B cell (primary cell): ENCODE data around the gene NEUROD2. TPM values are rescaled to one million over a fixed set of nuclear protein-coding genes. Genes with fewer than 3 reads are reported as not detected.

Experiments
- ATAC-seq: fragments of 200-7000 bp; cut with Tn5 transposase; one replicate; pipeline ENCODE4 v1.10.0; 2021; ENCODE audit warnings: low read depth, mild to moderate bottlenecking, moderate number of reproducible peaks, moderate library complexity
- CTCF ChIA-PET: fragments of 350-600 bp; sonication (Branson Sonifier 250); formaldehyde crosslinking; loops from one replicate; lab custom pipeline; 2021; ENCODE audit warnings: antibody characterized with exemption, inconsistent platforms; lab: Charles Lee
- POLR2A ChIA-PET: fragments of 350-600 bp; sonication (Branson Sonifier 250); formaldehyde crosslinking; loops from one replicate; lab custom pipeline; 2021; ENCODE audit warnings: antibody characterized with exemption; lab: Charles Lee
- DNase-seq: peaks from one replicate; pipeline ENCODE4 v3.0.0; 2013
- H2AFZ ChIP-seq: 2 replicates; pipeline ENCODE4 v1.6.1; 2012; ENCODE audit warnings: mild to moderate bottlenecking, low read depth, low read length; ENCODE audit not compliant: insufficient read depth, poor library complexity, severe bottlenecking
- H3K27ac ChIP-seq, 2 donors: 1 replicate in 1 of 2; 2 replicates in 1 of 2; pipeline ENCODE4 v1.5.1; 2012 to 2013; ENCODE audit warnings: low read length in 2 of 2, mild to moderate bottlenecking in 2 of 2, moderate library complexity in 1 of 2
- H3K27me3 ChIP-seq, 4 experiments: fragments of 200-600 bp in 1 of 4; sonication (generic) in 1 of 4; replicated peaks in 1 of 4; 1 replicate in 2 of 4; 2 replicates in 2 of 4; pipeline versions ENCODE4 v1.6.1 to v1.7.0; 2013 to 2016; ENCODE audit warnings: low read length in 3 of 4, mild to moderate bottlenecking in 2 of 4, mixed read lengths in 1 of 4, moderate library complexity in 1 of 4; ENCODE audit not compliant: insufficient read depth in 4 of 4, control insufficient read depth in 3 of 4; ENCODE audit errors: control extremely low read depth in 1 of 4
- H3K36me3 ChIP-seq, 2 experiments: replicated peaks in 1 of 2; 1 replicate in 1 of 2; 2 replicates in 1 of 2; pipeline versions ENCODE4 v1.6.1 to v1.7.1; 2013; ENCODE audit warnings: low read length in 1 of 2; ENCODE audit not compliant: insufficient read depth in 2 of 2, control insufficient read depth in 1 of 2; ENCODE audit errors: control extremely low read depth in 1 of 2, extremely low read depth in 1 of 2
- H3K4me1 ChIP-seq, 2 donors: fragments of 200-600 bp in 1 of 2; sonication (generic) in 1 of 2; 1 replicate in 1 of 2; 2 replicates in 1 of 2; pipeline versions ENCODE4 v1.5.1 to v1.6.1; 2013 to 2017; ENCODE audit warnings: low read length in 2 of 2; ENCODE audit not compliant: control insufficient read depth in 2 of 2, insufficient read depth in 2 of 2
- H3K4me2 ChIP-seq: replicated peaks from 2 replicates; pipeline ENCODE3; 2012; ENCODE audit warnings: mild to moderate bottlenecking, low read depth, low read length; ENCODE audit not compliant: poor library complexity, severe bottlenecking
- H3K4me3 ChIP-seq, 5 experiments: fragments of 200-600 bp in 1 of 5; sonication (generic) in 1 of 5; 1 replicate in 3 of 5; 2 replicates in 2 of 5; pipeline versions ENCODE4 v1.5.1 to v1.7.0; 2011 to 2016; ENCODE audit warnings: low read length in 4 of 5, mild to moderate bottlenecking in 4 of 5, low read depth in 2 of 5, control low read depth in 1 of 5, moderate library complexity in 1 of 5; ENCODE audit not compliant: insufficient read depth in 1 of 5; ENCODE audit errors: control extremely low read depth in 1 of 5, extremely low read depth in 1 of 5
- H3K79me2 ChIP-seq: fragments of 200-600 bp; sonication (generic); one replicate; pipeline ENCODE4 v1.6.0; 2016; ENCODE audit warnings: low read length; ENCODE audit not compliant: control insufficient read depth, insufficient read depth
- H3K9ac ChIP-seq: fragments of 200-600 bp; sonication (generic); 2 replicates; pipeline ENCODE4 v1.6.1; 2017; ENCODE audit warnings: mild to moderate bottlenecking, low read length, moderate library complexity
- H3K9me3 ChIP-seq, 3 donors: one replicate each; pipeline versions ENCODE4 v1.6.1 to v1.7.1; 2013; ENCODE audit warnings: low read length in 2 of 3; ENCODE audit not compliant: control insufficient read depth in 2 of 3, insufficient read depth in 1 of 3; ENCODE audit errors: control extremely low read depth in 1 of 3
- H4K20me1 ChIP-seq: 2 replicates; pipeline ENCODE4 v1.6.0; 2012; ENCODE audit warnings: mild to moderate bottlenecking, low read length; ENCODE audit not compliant: insufficient read depth, control insufficient read depth, poor library complexity, severe bottlenecking
- H3K27ac Mint-ChIP-seq: one replicate; pipeline ENCODE4 v1.8.0; 2021; ENCODE audit warnings: mixed read lengths
- H3K27me3 Mint-ChIP-seq: one replicate; pipeline ENCODE4 v1.8.0; 2021; ENCODE audit warnings: mixed read lengths
- H3K4me1 Mint-ChIP-seq: one replicate; pipeline ENCODE4 v1.8.0; 2021; ENCODE audit warnings: mixed read lengths
- H3K4me3 Mint-ChIP-seq: one replicate; pipeline ENCODE4 v1.8.0; 2021; ENCODE audit warnings: mixed read lengths
- H3K9me3 Mint-ChIP-seq: one replicate; pipeline ENCODE4 v1.8.0; 2022; ENCODE audit warnings: mixed read lengths; ENCODE audit not compliant: insufficient read depth
- EZH2 ChIP-seq: IDR thresholded peaks from 2 replicates; pipeline ENCODE4 v1.6.1; 2012; ENCODE audit warnings: borderline replicate concordance, low read depth, mild to moderate bottlenecking, moderate library complexity, low read length; ENCODE audit not compliant: insufficient read depth, poor library complexity, severe bottlenecking
- WGBS: methylation state at CpG from one replicate; pipeline ENCODE4 v1.1.5; 2013; ENCODE audit warnings: missing lambda C conversion rate; ENCODE audit not compliant: insufficient coverage; 5-methylcytosine and 5-hydroxymethylcytosine counted together
- intact Hi-C: fragments of 100-400 bp; cut with micrococcal nuclease; formaldehyde crosslinking; loops from one replicate; pipeline ENCODE4 v1.10.0; 2022
- polyA plus RNA-seq: library from polyadenylated mRNA; depleted of rRNA; stranded (reverse); fragments of >200 nt; gene quantifications from 2 replicates; pipeline ENCODE4 v1.2.3, GENCODE V29; 2012
- total RNA-seq, 2 donors: library from RNA; stranded (reverse); fragments of 120-200 nt in 1 of 2; gene quantifications; 1 replicate in 1 of 2; 2 replicates in 1 of 2; pipeline versions ENCODE4 v1.2.3 to v1.2.4, GENCODE V29; 2013 to 2022
- TF ChIP-seq, protein P1 (sequence below): fragments of 200-600 bp; IDR thresholded peaks from one replicate; pipeline ENCODE4 v1.8.0; 2022; ENCODE audit warnings: antibody characterized with exemption, mild to moderate bottlenecking

NEUROD2 gene
- total and polyA plus RNA-seq, 2 donors (not counting 1 experiment from before 2014, with no cell fraction given), result 0.04 TPM; not detected in 1

- Histone ChIP-seq H3K27ac (no peak overlapping the region), H3K4me1 (peaks cover 0 to 3% of the 10 kb centered on the region in 2 donors), H2AFZ (no peak overlapping the region), H3K4me2 (no peak overlapping the region), H3K79me2 (peaks cover 70% of the 10 kb centered on the region), H3K9me3 (no peaks in the 10 kb centered on the region), H4K20me1 (peaks cover 77% of the 10 kb centered on the region), H3K27me3 (no peaks in the 10 kb centered on the region), H3K36me3 (peaks cover 0 to 20% of the 10 kb centered on the region in 2 experiments), H3K4me3 (no peak overlapping the region), H3K9ac (no peak overlapping the region)
- ATAC-seq, result no peak
- POLR2A ChIA-PET, result no interaction called here
- intact Hi-C loops, result no loop called here
- Mint-ChIP-seq H3K4me3 (no peak overlapping the region), H3K27me3 (no peaks in the 10 kb centered on the region), H3K27ac (no peak overlapping the region), H3K9me3 (no peaks in the 10 kb centered on the region), H3K4me1 (peaks cover 36% of the 10 kb centered on the region)
- TF ChIP-seq, protein P1, sequence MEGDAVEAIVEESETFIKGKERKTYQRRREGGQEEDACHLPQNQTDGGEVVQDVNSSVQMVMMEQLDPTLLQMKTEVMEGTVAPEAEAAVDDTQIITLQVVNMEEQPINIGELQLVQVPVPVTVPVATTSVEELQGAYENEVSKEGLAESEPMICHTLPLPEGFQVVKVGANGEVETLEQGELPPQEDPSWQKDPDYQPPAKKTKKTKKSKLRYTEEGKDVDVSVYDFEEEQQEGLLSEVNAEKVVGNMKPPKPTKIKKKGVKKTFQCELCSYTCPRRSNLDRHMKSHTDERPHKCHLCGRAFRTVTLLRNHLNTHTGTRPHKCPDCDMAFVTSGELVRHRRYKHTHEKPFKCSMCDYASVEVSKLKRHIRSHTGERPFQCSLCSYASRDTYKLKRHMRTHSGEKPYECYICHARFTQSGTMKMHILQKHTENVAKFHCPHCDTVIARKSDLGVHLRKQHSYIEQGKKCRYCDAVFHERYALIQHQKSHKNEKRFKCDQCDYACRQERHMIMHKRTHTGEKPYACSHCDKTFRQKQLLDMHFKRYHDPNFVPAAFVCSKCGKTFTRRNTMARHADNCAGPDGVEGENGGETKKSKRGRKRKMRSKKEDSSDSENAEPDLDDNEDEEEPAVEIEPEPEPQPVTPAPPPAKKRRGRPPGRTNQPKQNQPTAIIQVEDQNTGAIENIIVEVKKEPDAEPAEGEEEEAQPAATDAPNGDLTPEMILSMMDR, result no peak
- TF ChIP-seq EZH2, result no peak
- WGBS, result 95% methylated on average over 10 of the region's 11 CpGs
- CTCF ChIA-PET, result interaction anchor here (0.6 to 3.2 kb wide), 5 partner anchors 15 to 643 kb away, joined by 3 to 18 read pairs (median 5); partner anchors contain the start of gene PNMT
- no peak for DNase-seq
Measured at GRCh38 chr17:39650121-39650579, 42.4 kb upstream of the NEUROD2 start.

DNA sequence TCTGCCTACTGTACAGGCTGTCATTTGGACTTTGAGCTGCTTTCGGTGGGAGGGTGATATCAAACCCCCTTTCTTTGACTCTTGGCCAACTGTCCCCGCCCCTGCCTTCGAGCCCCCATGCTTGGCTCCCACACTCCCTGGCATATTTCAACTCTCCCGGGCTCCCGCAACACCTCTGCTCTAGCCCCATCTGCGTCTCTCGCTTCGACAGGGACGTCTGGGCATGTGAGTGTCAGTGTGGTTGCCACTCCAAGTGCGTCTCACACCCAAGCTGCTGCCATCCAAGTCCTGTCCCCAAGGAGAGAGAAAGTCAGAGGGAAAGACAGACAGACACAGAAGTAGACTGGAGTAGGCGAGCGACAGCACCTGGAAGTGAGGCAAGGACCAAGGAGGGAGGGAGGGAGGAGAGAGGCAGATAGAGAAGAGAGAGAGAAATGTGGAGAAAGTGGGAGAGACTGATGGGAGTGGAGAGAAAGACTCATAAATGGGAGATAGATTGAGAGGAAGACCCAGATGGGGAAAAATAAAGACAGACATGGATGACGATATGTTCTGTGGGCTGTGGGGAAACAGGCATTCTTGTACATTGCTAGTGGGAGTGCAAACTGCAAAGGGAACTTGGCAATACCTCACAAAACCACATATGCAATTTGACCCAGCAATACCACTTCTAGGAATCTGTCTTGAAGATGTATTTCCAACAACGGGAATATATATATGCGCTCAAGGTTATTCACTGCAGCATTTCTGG is 41.1 kb upstream of the NEUROD2 start:
- no peak for ATAC-seq
- no peaks in the 10 kb centered on the region for H3K27me3 Mint-ChIP-seq
- H3K4me2 ChIP-seq, result no peak overlapping the region
- peaks cover 33% of the 10 kb centered on the region for H3K4me1 Mint-ChIP-seq
- peaks cover 0 to 3% of the 10 kb centered on the region in 2 donors for H3K4me1 ChIP-seq
- H2AFZ ChIP-seq, result no peak overlapping the region
- no peaks in the 10 kb centered on the region for H3K9me3 Mint-ChIP-seq
- ChIA-PET POLR2A (no interaction called here), CTCF (interaction anchor here (1.6 to 3.2 kb wide), 3 partner anchors 14 to 27 kb away, joined by 3 to 18 read pairs (median 6); no protein-coding TSS in a partner anchor)
- no peak overlapping the region for H3K27ac Mint-ChIP-seq
- intact Hi-C loops, result no loop called here
- no peaks in the 10 kb centered on the region for H3K9me3 ChIP-seq
- peaks cover 70% of the 10 kb centered on the region for H3K79me2 ChIP-seq
- H4K20me1 ChIP-seq, result peaks cover 79% of the 10 kb centered on the region
- no peak overlapping the region for H3K9ac ChIP-seq
- 97% methylated on average over 12 of the region's 15 CpGs for WGBS
- DNase-seq, result no peak
- H3K27ac ChIP-seq, result no peak overlapping the region
- H3K4me3 Mint-ChIP-seq, result no peak overlapping the region
- no peak overlapping the region for H3K4me3 ChIP-seq
- TF ChIP-seq, protein P1, result no peak
- TF ChIP-seq EZH2, result no peak
- peaks cover 0 to 16% of the 10 kb centered on the region in 2 experiments for H3K36me3 ChIP-seq
- no peaks in the 10 kb centered on the region for H3K27me3 ChIP-seq
